HCEC 1CT (cell line): ENCODE data around the gene PRDM15.

Experiments
- DNase-seq: peaks from one replicate; pipeline ENCODE4 v3.0.0-alpha.2; 2017

The PRDM15 gene

DNA sequence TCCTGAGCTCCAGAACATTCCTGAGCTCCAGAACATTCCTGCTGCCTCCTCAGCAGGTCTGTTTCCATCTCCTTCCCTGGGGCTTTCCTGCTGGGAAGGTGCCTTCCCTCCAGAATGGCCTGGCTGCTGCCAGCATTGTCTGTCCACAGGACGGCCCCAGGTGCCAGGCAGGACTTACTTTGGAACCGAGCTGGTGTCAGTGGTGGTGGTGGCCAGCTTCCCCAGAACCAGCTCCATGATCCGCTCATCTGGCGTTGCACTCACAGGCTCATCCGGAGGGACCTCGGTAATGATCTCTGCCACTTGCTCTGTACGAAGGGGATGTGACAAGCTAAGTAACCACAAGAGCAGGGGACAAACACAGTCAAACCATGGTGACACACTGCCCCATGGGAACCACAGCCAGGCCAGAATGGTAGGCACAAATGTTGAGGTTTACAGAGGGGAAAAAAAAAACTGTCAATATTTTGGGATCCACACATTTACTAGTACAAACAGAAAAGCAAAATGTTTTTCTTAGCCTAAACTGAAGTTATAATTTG is 41.3 kb downstream of the PRDM15 start:
- DNase-seq = no peak

GRCh38 chr21:41836166-41837015 is 42.8 kb downstream of the PRDM15 start:
- DNase-seq = no peak

- DNase-seq = no peak
Measured at GRCh38 chr21:41835711-41836154, 43.4 kb downstream of the PRDM15 start.

DNA sequence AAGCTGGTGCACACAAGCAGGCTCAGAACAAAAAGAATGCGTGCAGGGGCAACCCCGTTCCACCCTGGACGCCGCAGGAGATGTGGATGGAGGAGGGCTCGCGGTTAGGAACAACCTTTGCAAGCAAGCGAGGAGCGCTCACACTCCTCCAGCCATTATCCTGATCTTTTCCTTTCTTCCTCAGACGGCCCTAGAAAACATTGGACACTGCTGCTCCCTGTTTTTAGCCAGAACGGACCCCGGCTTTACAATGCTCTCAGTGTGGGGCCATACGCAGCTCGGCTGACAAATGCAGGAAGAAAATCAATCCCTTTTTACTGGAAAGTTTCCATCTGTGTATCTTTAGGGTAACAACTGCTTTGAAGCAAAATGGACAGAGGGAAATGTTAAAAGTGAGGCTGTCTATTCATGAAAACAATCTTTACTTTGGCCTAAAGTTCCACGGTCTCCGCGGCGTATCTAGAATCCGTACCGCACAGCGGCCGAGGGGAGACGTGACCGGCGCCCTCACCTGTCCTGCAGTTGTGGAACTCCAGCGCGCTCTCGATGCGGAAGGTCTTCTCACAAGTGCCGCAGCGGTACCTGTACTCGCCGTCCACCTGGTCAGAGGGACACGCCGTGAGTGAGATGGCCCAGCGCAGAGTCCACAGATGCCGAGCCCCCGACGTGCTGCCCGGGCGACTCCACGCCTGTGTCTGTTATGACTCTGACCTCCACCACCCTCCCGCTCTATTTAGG is 44.0 kb downstream of the PRDM15 start:
- no peak for DNase-seq

- no peak for DNase-seq
Measured at GRCh38 chr21:41834252-41834925, 44.8 kb downstream of the PRDM15 start.

DNA sequence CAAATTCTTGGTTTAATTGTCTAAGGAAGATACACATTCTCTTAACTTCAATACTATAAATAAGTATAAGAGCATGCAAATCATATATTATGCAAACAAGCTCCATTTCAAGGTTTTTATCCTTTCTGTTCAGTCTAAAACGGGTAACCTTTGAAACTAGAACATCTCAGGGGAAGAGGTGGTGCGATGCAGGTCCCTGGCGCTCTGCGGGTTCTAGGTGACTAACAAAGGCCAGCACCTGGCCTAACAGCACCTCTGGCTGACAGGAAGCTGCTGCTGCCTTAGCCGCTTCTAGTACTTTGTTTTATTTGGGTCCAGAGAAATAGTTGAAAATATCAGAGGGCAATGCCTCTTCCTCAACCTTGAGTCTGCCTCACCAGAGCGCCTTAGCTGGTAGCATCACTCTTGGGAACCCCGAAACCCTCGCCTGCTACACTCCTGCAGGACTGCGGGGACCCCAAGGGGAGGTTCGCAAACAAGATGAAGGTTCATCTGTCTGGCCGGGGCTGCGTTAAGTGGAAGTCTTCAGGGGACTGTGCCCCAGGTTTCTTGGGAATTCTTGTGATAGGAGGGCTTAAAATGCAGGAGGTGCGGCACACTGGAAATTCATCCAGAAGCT is 45.5 kb downstream of the PRDM15 start:
- DNase-seq = no peak

DNA sequence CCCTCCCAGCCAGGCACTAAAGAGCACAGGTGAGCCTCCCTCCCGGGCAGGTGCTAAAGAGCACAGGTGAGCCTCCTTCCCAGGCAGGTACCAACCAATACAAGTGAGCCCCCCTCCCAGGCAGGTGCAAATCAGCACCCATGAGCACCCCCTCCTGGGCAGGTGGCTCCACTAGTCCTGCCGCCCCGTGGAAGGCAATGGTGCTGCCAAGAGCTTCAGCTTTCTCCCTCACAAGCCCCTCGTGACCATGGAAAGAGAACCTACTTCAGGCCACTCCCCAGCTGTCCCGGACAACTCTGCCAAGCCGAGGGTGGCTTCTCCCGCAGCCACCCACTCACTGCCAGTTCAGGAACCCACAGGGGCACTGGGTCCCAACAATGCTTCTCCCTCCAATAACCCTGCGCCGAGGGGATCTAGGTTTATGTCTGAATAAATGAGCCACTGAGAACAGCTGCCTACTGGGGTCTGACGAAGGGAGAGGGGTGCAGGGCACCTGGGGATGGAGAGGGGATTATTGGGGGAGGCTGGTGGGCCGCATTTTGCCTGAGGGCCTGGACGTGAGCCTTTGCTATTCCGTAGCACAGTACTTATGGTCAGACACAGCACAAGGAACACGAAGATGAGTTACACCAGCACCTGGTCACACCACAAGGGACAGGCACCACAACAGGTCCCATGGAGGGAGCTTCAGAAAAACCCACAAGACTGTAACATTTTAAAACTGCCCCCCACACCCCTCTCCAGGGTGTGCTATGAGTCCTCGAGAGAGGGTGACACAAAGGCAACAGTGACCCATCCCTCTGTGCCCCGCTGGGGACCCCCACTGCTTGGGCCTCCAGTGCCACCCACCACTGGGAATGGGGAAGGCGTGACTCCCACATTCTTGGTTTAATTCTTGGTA is 46.3 kb downstream of the PRDM15 start:
- DNase-seq = no peak

- DNase-seq = no peak
Measured at GRCh38 chr21:41831866-41832595, 47.1 kb downstream of the PRDM15 start.

GRCh38 chr21:41831453-41831831 is 47.7 kb downstream of the PRDM15 start:
- DNase-seq = no peak

GRCh38 chr21:41830764-41831452 is 48.2 kb downstream of the PRDM15 start:
- DNase-seq = no peak

- no peak for DNase-seq
Measured at GRCh38 chr21:41830145-41830707, 48.9 kb downstream of the PRDM15 start.

DNA sequence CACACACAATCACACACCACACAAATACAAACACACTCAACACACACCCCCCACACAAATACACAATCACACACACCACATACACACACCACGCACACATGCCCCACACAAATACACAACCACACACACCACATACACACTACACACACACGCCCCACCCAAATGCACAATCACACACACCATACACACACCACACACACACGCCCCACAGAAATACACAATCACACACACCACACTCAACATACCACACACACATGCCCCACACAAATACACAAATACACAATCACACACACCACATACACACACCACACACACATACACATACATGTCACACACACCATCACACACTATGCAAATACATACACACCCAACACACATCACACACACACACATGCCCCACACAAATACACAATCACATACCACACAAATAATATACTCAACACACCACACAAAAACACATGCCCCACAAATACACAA is 50.2 kb downstream of the PRDM15 start:
- DNase-seq = no peak

DNA sequence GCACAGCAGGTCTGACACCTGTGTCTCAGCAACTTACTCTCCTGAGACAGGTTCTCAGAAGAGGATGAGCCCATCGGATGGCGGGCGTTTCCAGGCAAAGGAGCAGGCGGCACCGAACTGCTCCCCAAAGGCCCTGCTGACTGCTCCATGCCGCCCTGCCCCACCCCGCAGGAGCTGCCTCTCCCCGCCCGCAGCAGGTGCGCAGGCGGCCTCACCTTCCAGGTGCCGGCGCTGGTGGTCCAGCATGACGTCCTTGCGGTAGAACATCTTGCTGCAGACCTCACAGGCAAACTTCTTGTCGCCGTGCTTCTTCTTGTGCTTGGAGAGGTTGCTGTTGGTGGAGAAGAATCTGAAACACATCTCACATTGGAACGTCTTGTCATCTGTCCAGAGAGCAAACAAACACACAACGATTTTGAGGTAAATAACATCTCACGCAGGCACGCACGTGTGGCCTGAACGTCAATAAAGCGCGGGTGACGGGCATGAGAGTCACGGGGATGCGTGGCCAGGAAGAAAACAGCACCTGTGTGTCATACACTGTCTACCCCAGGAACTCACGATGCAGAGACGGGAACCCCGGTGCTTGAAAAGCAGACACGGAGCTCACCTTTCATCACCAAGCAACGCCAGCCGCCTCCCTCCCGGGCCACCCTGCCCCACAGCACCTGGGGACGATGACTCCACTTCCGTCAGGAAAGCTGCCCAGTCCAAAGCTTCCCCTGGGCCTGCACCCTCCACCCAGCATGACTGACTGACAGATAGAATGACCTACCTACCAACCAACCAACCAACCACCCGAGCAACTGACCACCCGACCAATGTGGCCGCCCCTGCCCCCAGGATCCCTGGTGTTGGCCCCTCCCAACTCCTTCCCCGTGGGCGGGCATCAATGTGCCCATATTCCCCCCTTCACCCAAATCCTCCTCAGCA is 50.9 kb downstream of the PRDM15 start:
- no peak for DNase-seq

DNA sequence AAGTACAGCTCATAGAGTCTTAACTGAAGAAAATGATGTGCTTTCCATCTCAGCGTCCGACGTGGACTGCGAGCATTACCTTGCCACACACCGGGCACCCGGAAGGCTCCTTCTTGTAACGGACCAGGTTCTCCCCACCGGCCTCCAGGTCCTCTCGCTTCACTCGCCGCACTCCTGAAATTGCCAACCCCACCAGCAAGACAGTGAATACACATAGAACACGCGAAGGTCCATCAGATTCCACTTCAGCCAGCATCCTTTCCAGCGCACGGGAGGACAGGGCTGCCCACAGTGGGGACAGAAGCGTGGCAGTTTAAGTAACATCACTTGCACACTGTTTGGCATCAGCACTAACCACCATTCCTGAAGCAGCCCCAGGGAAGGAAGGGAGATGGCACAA is 53.3 kb downstream of the PRDM15 start:
- DNase-seq = no peak

GRCh38 chr21:41825216-41825615 is 53.9 kb downstream of the PRDM15 start:
- DNase-seq = no peak

DNA sequence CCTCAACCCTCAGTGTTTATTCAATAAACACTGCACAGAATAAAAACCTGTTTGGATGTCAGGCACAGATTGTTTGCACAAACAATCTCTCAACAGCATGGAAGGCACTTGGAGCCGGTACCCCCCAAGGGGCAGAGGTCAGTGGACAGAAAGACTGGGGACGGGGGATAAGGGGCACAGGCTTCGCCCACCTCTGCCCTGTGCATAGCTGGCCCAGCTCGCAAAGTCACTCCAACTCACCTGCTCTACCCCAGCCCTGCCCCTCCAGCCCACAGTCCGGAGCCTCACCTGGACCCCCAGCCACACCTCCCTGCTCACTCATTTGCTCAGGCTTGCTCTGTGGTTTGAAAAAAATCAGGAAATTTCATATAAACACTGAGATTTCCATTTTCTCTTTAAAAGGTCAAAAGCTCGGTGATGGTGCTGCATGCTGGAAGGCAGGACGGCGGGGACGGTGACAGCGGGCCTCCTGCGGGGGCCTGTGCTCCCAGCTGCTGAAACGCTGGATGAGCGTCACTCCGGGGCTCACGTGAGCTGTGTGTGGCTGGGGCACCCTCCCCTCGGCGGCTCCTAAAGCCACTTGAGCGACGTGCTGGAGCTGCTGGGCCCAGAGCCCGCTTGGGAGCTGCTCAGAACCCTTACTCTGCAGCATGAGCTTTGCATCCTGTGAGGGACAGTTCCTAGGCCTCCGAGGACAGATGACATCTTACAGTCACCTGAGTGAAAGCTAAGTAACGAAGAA is 54.5 kb downstream of the PRDM15 start:
- DNase-seq = no peak

- DNase-seq = no peak
Measured at GRCh38 chr21:41823906-41824305, 55.2 kb downstream of the PRDM15 start.

DNA sequence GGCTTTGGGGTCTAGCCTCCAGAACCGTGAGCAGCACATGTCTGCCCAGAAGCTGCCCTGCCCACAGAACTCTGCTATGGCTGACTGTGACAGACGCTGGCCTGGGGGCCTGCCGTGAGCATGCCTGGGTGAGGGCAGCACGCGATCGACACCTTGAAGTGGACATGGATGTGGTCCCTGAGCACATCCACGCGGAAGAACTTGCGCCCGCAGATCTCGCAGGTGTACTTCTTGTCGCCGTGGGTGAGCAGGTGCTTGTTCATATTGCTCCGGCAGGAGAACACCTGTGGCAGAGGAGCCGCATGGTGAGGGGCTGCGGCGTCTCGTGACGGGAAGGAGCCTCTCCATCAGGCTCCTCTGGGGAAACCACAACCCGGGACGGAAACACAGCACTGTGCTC is 56.0 kb downstream of the PRDM15 start:
- DNase-seq = no peak
